GM18951 (cell line): ENCODE measurements around the gene ZNF555.
A peak's percentile ranks its signal among the peaks of the same experiment; 100 is the strongest.
"Not testable (repeated sequence)": the region's sequence is repeated elsewhere in the genome, so short reads cannot be mapped to it uniquely, and the experiment has no call there.

Experiments used
- POLR2A ChIP-seq: IDR thresholded peaks from 4 replicates; pipeline ENCODE4 v1.6.1; 2011; ENCODE audit warnings: mild to moderate bottlenecking; ENCODE audit not compliant: insufficient read length, insufficient read depth; ENCODE audit errors: extremely low read depth
- in situ Hi-C: fragments of 300-500 bp; cut with MboI; formaldehyde crosslinking; loops from one replicate; pipeline ENCODE4 v1.12.0; 2022; ENCODE audit warnings: low sequenced_read_pairs, mixed read lengths, inconsistent platforms; ENCODE audit not compliant: unreplicated experiment

Gene ZNF555

GRCh38 chr19:2883686-2884439 is 42.6 kb downstream of the ZNF555 start:
- no peak for TF ChIP-seq POLR2A
- in situ Hi-C loops, result no loop called here

GRCh38 chr19:2885736-2886135 is 44.5 kb downstream of the ZNF555 start:
- in situ Hi-C loops, result no loop called here
- TF ChIP-seq POLR2A, result no peak

GRCh38 chr19:2887391-2887914 is 46.2 kb downstream of the ZNF555 start:
- in situ Hi-C loops, result no loop called here

GRCh38 chr19:2888731-2889224 is 47.5 kb downstream of the ZNF555 start:
- no peak for TF ChIP-seq POLR2A
- in situ Hi-C loops, result no loop called here

More at GRCh38 chr19:2887391-2887914, 46.2 kb downstream of the ZNF555 start:
- no peak for TF ChIP-seq POLR2A

- in situ Hi-C loops, result not testable (repeated sequence)
These were observed 49.3 kb downstream of the ZNF555 start for GRCh38 chr19:2890531-2890930.

GRCh38 chr19:2896694-2897093 is 55.4 kb downstream of the ZNF555 start:
- in situ Hi-C loops, result no loop called here
- TF ChIP-seq POLR2A, result no peak

GRCh38 chr19:2900296-2901252 is 59.3 kb downstream of the ZNF555 start, which contains the start of gene ZNF57:
TSS of gene ZNF57 (plus strand) at chr19:2900928. CDS start at chr19:2901046, 118 bp downstream.
- in situ Hi-C loops, result no loop called here

GRCh38 chr19:2902590-2903218 is 61.4 kb downstream of the ZNF555 start:
- in situ Hi-C loops, result no loop called here
- no peak for TF ChIP-seq POLR2A

More at GRCh38 chr19:2900296-2901252, 59.3 kb downstream of the ZNF555 start, which contains the start of gene ZNF57:
- peak; percentile 65 for TF ChIP-seq POLR2A

GRCh38 chr19:2903326-2903725 is 62.1 kb downstream of the ZNF555 start:
- in situ Hi-C loops, result not testable (repeated sequence)

GRCh38 chr19:2905918-2906519 is 64.7 kb downstream of the ZNF555 start:
- TF ChIP-seq POLR2A, result no peak
- in situ Hi-C loops, result no loop called here

GRCh38 chr19:2906631-2907195 is 65.4 kb downstream of the ZNF555 start:
- in situ Hi-C loops, result no loop called here

More at GRCh38 chr19:2906631-2907195, 65.4 kb downstream of the ZNF555 start:
- TF ChIP-seq POLR2A, result no peak
